ENCODE measurements around the gene CYS1. TPM values are rescaled to one million over a fixed set of nuclear protein-coding genes. Genes with fewer than 3 reads are reported as not detected.
"Not testable (repeated sequence)": the region's sequence is repeated elsewhere in the genome, so short reads cannot be mapped to it uniquely, and the experiment has no call there.

CYS1 gene
- total RNA-seq, 1 experiment from 2014 or later, result 3.7 TPM

DNA sequence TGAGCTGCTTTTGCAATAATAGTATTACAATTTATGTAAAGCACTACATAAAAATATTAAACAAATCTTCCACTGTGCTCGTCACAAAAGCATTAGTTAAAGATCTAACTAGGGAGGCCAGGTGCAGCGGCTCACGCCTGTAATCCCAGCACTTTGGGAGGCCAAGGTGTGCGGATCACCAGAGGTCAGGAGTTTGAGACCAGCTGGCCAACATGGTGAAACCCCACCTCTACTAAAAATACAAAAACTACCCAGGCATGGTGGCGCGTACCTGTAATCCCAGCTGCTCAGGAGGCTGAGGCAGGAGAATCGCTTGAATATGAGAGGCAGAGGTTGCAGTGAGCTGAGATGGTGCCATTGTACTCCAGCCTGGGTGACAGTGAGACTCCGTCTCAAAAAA is 49.4 kb downstream of the CYS1 start:
- H3K9ac ChIP-seq (ENCODE audit: low read length); intact Hi-C loops (cut with micrococcal nuclease); H3K27me3 ChIP-seq (ENCODE audit: insufficient read depth, low read length); H3K9me3 ChIP-seq (ENCODE audit: control insufficient read depth in 1 of 2, insufficient read depth in 1 of 2, low read depth in 1 of 2, low read length in 2 of 2); RAD21 ChIA-PET (ENCODE audit: low non-redundant PET in 1 of 2, low total read pairs in 2 of 2, uncharacterized antibody in 2 of 2, unreplicated experiment in 2 of 2); H3K36me3 ChIP-seq (ENCODE audit: control insufficient read depth in 1 of 2, insufficient read depth in 2 of 2, low read length in 2 of 2); DNase-seq (ENCODE audit: low read depth, low spot score); H4K20me1 ChIP-seq (ENCODE audit: insufficient read depth); H3K4me3 ChIP-seq (replicated peaks in 1 of 2; ENCODE audit: low read depth in 1 of 2, low read length in 2 of 2); H2AFZ ChIP-seq (ENCODE audit: low read depth, low read length, poor library complexity, severe bottlenecking); BruUV-seq (replicated peaks); H3K27ac ChIP-seq (ENCODE audit: low read depth, low read length); H3K4me1 ChIP-seq (ENCODE audit: control insufficient read depth in 1 of 2, insufficient read depth in 2 of 2, low read length in 2 of 2); H3K4me2 ChIP-seq (ENCODE audit: low read length); CTCF ChIA-PET; POLR2A ChIA-PET; ATAC-seq; H3K9me2 ChIP-seq (ENCODE audit: insufficient read depth); H3K79me2 ChIP-seq (ENCODE audit: insufficient read depth, low read length): not testable (repeated sequence)

DNA sequence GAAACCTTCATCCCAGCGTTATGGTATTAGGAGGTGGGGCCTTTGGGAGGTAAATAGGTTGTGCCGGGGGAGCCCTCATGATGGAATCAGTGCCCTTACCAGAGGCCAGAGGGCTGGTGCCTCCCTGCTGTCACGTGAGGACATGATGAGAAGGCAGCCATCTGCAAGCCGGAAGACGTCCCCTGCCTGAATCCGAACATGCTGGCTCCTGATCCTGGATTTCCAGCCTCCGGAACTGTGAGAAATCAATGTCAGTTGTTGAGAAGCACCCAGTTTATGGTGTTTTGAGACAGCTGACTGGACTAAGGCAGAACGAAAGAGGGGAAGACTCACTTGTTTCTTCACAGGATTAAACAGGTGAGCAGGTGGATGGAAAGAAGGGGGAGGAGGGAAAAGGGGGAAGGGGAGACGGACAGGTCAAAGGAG is 49.9 kb downstream of the CYS1 start:
- no peaks in the 10 kb centered on the region for H3K36me3 ChIP-seq (ENCODE audit: control insufficient read depth in 1 of 2, insufficient read depth in 2 of 2, low read length in 2 of 2)
- no peak overlapping the region for H3K9ac ChIP-seq (ENCODE audit: low read length)
- TF ChIP-seq YY1 (IDR thresholded peaks at IDR 0.05; ENCODE audit: extremely low read depth, insufficient replicate concordance, low read depth, low read length) (no peak), POLR2A (IDR thresholded peaks at IDR 0.05; ENCODE audit: borderline replicate concordance, extremely low read depth, insufficient read depth, insufficient read length) (no peak), ELF1 (IDR thresholded peaks at IDR 0.05; ENCODE audit: borderline replicate concordance, low read depth) (no peak), SRF (IDR thresholded peaks at IDR 0.05; ENCODE audit: low read depth) (no peak), SP1 (IDR thresholded peaks at IDR 0.05; ENCODE audit: low read depth) (no peak), SIN3A (IDR thresholded peaks at IDR 0.05; ENCODE audit: low read depth) (no peak), CEBPB (IDR thresholded peaks at IDR 0.05; ENCODE audit: low read depth) (no peak), ZNF274 (IDR thresholded peaks at IDR 0.05; ENCODE audit: low read depth, low read length) (no peak), CBX3 (IDR thresholded peaks at IDR 0.05; ENCODE audit: low read depth) (no peak)
- TF ChIP-seq, protein P1, sequence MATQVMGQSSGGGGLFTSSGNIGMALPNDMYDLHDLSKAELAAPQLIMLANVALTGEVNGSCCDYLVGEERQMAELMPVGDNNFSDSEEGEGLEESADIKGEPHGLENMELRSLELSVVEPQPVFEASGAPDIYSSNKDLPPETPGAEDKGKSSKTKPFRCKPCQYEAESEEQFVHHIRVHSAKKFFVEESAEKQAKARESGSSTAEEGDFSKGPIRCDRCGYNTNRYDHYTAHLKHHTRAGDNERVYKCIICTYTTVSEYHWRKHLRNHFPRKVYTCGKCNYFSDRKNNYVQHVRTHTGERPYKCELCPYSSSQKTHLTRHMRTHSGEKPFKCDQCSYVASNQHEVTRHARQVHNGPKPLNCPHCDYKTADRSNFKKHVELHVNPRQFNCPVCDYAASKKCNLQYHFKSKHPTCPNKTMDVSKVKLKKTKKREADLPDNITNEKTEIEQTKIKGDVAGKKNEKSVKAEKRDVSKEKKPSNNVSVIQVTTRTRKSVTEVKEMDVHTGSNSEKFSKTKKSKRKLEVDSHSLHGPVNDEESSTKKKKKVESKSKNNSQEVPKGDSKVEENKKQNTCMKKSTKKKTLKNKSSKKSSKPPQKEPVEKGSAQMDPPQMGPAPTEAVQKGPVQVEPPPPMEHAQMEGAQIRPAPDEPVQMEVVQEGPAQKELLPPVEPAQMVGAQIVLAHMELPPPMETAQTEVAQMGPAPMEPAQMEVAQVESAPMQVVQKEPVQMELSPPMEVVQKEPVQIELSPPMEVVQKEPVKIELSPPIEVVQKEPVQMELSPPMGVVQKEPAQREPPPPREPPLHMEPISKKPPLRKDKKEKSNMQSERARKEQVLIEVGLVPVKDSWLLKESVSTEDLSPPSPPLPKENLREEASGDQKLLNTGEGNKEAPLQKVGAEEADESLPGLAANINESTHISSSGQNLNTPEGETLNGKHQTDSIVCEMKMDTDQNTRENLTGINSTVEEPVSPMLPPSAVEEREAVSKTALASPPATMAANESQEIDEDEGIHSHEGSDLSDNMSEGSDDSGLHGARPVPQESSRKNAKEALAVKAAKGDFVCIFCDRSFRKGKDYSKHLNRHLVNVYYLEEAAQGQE (IDR thresholded peaks at IDR 0.05; ENCODE audit: low read depth), result no peak
- TF ChIP-seq, protein P2, sequence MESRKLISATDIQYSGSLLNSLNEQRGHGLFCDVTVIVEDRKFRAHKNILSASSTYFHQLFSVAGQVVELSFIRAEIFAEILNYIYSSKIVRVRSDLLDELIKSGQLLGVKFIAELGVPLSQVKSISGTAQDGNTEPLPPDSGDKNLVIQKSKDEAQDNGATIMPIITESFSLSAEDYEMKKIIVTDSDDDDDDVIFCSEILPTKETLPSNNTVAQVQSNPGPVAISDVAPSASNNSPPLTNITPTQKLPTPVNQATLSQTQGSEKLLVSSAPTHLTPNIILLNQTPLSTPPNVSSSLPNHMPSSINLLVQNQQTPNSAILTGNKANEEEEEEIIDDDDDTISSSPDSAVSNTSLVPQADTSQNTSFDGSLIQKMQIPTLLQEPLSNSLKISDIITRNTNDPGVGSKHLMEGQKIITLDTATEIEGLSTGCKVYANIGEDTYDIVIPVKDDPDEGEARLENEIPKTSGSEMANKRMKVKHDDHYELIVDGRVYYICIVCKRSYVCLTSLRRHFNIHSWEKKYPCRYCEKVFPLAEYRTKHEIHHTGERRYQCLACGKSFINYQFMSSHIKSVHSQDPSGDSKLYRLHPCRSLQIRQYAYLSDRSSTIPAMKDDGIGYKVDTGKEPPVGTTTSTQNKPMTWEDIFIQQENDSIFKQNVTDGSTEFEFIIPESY (IDR thresholded peaks at IDR 0.05; ENCODE audit: extremely low read depth, insufficient replicate concordance, low read length), result no peak
- H3K27ac ChIP-seq (ENCODE audit: low read depth, low read length), result no peak overlapping the region
- RAD21 ChIA-PET (ENCODE audit: low non-redundant PET in 1 of 2, low total read pairs in 2 of 2, uncharacterized antibody in 2 of 2, unreplicated experiment in 2 of 2), result no interaction called here
- no peaks in the 10 kb centered on the region for H4K20me1 ChIP-seq (ENCODE audit: insufficient read depth)
- no peaks in the 10 kb centered on the region for H3K27me3 ChIP-seq (ENCODE audit: insufficient read depth, low read length)
- POLR2A ChIA-PET, result no interaction called here
- CTCF ChIA-PET, result no interaction called here
- no peaks in the 10 kb centered on the region for H3K9me2 ChIP-seq (ENCODE audit: insufficient read depth)
- H3K4me3 ChIP-seq (replicated peaks in 1 of 2; ENCODE audit: low read depth in 1 of 2, low read length in 2 of 2), result no peak overlapping the region
- no peak for DNase-seq (ENCODE audit: low read depth, low spot score)
- intact Hi-C loops (cut with micrococcal nuclease), result no loop called here
- no peak overlapping the region for H3K4me2 ChIP-seq (ENCODE audit: low read length)
- ATAC-seq, result no peak
- no peak overlapping the region for H2AFZ ChIP-seq (ENCODE audit: low read depth, low read length, poor library complexity, severe bottlenecking)
- H3K4me1 ChIP-seq (ENCODE audit: control insufficient read depth in 1 of 2, insufficient read depth in 2 of 2, low read length in 2 of 2), result no peaks in the 10 kb centered on the region
- H3K9me3 ChIP-seq (ENCODE audit: control insufficient read depth in 1 of 2, insufficient read depth in 1 of 2, low read depth in 1 of 2, low read length in 2 of 2), result no peaks in the 10 kb centered on the region
- BruUV-seq (replicated peaks), result no TSS peak
- no peaks in the 10 kb centered on the region for H3K79me2 ChIP-seq (ENCODE audit: insufficient read depth, low read length)
